Measurements from ENCODE around the gene ZNF177.

The ZNF177 gene

GRCh38 chr19:9329999-9330398, 32.8 kb upstream of the ZNF177 start:
- TF ChIP-seq ZFX (IDR thresholded peaks at IDR 0.05), result no peak
- no peak for TF ChIP-seq CTCF (conservative IDR thresholded peaks at IDR 0.05)
- no peak overlapping the region for H3K27ac ChIP-seq

GRCh38 chr19:9342610-9343304, 20.1 kb upstream of the ZNF177 start:
- H3K27ac ChIP-seq, result no peak overlapping the region
- TF ChIP-seq ZFX (IDR thresholded peaks at IDR 0.05), result no peak
- TF ChIP-seq CTCF (conservative IDR thresholded peaks at IDR 0.05), result no peak

GRCh38 chr19:9345005-9345404, 17.8 kb upstream of the ZNF177 start:
- no peak overlapping the region for H3K27ac ChIP-seq

GRCh38 chr19:9348253-9348652, 14.6 kb upstream of the ZNF177 start:
- no peak overlapping the region for H3K27ac ChIP-seq
- TF ChIP-seq CTCF (conservative IDR thresholded peaks at IDR 0.05), result no peak
- TF ChIP-seq ZFX (IDR thresholded peaks at IDR 0.05), result no peak

More at GRCh38 chr19:9345005-9345404, 17.8 kb upstream of the ZNF177 start:
- TF ChIP-seq CTCF (conservative IDR thresholded peaks at IDR 0.05) (no peak), ZFX (IDR thresholded peaks at IDR 0.05) (no peak)

GRCh38 chr19:9348671-9349070, 14.1 kb upstream of the ZNF177 start:
- TF ChIP-seq ZFX (IDR thresholded peaks at IDR 0.05), result no peak

GRCh38 chr19:9352505-9352904, 10.3 kb upstream of the ZNF177 start:
- TF ChIP-seq ZFX (IDR thresholded peaks at IDR 0.05), result no peak
- TF ChIP-seq CTCF (conservative IDR thresholded peaks at IDR 0.05), result no peak
- no peak overlapping the region for H3K27ac ChIP-seq

More at GRCh38 chr19:9348671-9349070, 14.1 kb upstream of the ZNF177 start:
- no peak overlapping the region for H3K27ac ChIP-seq

- no peak overlapping the region for H3K27ac ChIP-seq
- TF ChIP-seq CTCF (conservative IDR thresholded peaks at IDR 0.05) (no peak), ZFX (IDR thresholded peaks at IDR 0.05) (no peak)
These were observed 9.8 kb upstream of the ZNF177 start for GRCh38 chr19:9353011-9353410.

GRCh38 chr19:9354651-9355050, 8.2 kb upstream of the ZNF177 start:
- H3K27ac ChIP-seq, result no peak overlapping the region
- TF ChIP-seq ZFX (IDR thresholded peaks at IDR 0.05), result no peak
- no peak for TF ChIP-seq CTCF (conservative IDR thresholded peaks at IDR 0.05)
